IMR-90 (cell line): ENCODE data around the gene ITGA1.

Experiments used
- MXI1 ChIP-seq: IDR thresholded peaks from 2 replicates; pipeline ENCODE4 v1.6.1; 2012; ENCODE audit warnings: low read depth, mild to moderate bottlenecking, low read length, moderate library complexity, borderline replicate concordance
- RAD21 ChIP-seq: IDR thresholded peaks from 2 replicates; pipeline ENCODE4 v1.6.1; 2012; ENCODE audit warnings: low read length, improper control_type of control experiment
- TF ChIP-seq, protein P1 (sequence below): conservative IDR thresholded peaks from 2 replicates; pipeline ENCODE4 v1.5.1; 2012; ENCODE audit warnings: mild to moderate bottlenecking, low read depth, low read length, improper control_type of control experiment
- TF ChIP-seq, protein P2 (sequence below): fragments of 150-350 bp; IDR thresholded peaks from 2 replicates; pipeline ENCODE4 v1.6.1; 2016; ENCODE audit warnings: low read depth, mild to moderate bottlenecking, low read length, moderate library complexity, borderline replicate concordance

DNA sequence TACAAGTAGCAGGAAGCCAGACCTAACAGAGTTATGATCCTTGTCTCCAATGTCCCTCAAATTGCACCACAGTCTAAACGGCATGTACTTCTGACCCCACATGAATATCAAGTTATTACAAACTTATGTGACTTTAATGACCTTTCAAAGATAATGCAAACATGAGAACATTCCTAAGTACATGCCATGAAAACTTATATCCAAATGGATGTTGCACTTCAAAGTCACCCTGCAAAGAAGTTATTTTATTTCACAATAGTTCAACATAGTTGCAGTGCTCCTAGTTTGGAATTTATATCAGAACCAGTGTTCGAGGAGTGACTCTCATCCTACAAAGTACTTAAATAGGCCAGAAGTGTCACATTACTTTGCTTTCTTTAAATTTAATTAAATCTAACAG, 41.2 kb upstream of the ITGA1 start:
- TF ChIP-seq MXI1 (no peak), RAD21 (no peak)
- TF ChIP-seq, protein P1, sequence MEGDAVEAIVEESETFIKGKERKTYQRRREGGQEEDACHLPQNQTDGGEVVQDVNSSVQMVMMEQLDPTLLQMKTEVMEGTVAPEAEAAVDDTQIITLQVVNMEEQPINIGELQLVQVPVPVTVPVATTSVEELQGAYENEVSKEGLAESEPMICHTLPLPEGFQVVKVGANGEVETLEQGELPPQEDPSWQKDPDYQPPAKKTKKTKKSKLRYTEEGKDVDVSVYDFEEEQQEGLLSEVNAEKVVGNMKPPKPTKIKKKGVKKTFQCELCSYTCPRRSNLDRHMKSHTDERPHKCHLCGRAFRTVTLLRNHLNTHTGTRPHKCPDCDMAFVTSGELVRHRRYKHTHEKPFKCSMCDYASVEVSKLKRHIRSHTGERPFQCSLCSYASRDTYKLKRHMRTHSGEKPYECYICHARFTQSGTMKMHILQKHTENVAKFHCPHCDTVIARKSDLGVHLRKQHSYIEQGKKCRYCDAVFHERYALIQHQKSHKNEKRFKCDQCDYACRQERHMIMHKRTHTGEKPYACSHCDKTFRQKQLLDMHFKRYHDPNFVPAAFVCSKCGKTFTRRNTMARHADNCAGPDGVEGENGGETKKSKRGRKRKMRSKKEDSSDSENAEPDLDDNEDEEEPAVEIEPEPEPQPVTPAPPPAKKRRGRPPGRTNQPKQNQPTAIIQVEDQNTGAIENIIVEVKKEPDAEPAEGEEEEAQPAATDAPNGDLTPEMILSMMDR: no peak
- TF ChIP-seq, protein P2, sequence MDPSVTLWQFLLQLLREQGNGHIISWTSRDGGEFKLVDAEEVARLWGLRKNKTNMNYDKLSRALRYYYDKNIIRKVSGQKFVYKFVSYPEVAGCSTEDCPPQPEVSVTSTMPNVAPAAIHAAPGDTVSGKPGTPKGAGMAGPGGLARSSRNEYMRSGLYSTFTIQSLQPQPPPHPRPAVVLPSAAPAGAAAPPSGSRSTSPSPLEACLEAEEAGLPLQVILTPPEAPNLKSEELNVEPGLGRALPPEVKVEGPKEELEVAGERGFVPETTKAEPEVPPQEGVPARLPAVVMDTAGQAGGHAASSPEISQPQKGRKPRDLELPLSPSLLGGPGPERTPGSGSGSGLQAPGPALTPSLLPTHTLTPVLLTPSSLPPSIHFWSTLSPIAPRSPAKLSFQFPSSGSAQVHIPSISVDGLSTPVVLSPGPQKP: no peak
